GM20000 (cell line): ENCODE data around the gene PHLDB1.
A peak's percentile ranks its signal among the peaks of the same experiment; 100 is the strongest.

Experiments
- DNase-seq: peaks from one replicate; pipeline ENCODE4 v3.0.0; 2012; ENCODE audit warnings: low spot score
- TF ChIP-seq, protein P1 (sequence below): IDR thresholded peaks from 2 replicates; pipeline ENCODE4 v1.5.1; 2012; ENCODE audit warnings: mild to moderate bottlenecking, control low read depth; ENCODE audit errors: extremely low read depth, missing control alignments

Gene PHLDB1

DNA sequence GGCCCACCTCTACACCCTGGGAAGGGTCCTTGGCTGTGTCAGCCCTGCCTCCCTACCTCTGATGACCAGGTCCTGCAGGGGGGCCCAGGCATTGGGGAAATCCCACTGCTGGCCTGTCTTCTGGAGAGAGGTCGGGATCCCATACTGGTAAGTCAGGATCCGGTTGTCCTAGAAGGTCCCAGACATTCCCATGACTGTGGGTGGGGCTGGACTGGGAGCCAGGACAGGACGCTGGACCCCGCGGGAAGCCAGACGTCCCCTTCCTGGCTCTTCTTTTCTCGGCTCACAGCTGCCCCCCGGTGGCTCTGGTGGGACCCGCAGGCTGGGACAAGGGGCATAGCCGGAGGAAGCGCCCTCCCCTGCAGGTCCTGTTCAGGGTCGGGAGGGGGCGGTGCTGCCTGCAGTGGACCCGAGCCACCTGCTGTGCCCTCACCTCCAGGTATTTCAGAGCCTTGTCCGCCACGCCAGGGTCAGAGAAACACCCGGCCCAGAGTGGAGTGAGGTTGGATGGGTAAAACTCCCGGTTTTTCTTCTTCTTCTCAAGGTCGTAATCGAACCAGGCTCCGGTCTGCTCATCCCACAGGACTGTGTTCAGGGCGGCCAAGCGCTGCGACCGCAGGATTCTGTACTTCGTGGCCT is 52.0 kb downstream of the PHLDB1 start:
- TF ChIP-seq, protein P1, sequence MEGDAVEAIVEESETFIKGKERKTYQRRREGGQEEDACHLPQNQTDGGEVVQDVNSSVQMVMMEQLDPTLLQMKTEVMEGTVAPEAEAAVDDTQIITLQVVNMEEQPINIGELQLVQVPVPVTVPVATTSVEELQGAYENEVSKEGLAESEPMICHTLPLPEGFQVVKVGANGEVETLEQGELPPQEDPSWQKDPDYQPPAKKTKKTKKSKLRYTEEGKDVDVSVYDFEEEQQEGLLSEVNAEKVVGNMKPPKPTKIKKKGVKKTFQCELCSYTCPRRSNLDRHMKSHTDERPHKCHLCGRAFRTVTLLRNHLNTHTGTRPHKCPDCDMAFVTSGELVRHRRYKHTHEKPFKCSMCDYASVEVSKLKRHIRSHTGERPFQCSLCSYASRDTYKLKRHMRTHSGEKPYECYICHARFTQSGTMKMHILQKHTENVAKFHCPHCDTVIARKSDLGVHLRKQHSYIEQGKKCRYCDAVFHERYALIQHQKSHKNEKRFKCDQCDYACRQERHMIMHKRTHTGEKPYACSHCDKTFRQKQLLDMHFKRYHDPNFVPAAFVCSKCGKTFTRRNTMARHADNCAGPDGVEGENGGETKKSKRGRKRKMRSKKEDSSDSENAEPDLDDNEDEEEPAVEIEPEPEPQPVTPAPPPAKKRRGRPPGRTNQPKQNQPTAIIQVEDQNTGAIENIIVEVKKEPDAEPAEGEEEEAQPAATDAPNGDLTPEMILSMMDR, result peak; percentile 97
- DNase-seq, result peak; percentile 89

DNA sequence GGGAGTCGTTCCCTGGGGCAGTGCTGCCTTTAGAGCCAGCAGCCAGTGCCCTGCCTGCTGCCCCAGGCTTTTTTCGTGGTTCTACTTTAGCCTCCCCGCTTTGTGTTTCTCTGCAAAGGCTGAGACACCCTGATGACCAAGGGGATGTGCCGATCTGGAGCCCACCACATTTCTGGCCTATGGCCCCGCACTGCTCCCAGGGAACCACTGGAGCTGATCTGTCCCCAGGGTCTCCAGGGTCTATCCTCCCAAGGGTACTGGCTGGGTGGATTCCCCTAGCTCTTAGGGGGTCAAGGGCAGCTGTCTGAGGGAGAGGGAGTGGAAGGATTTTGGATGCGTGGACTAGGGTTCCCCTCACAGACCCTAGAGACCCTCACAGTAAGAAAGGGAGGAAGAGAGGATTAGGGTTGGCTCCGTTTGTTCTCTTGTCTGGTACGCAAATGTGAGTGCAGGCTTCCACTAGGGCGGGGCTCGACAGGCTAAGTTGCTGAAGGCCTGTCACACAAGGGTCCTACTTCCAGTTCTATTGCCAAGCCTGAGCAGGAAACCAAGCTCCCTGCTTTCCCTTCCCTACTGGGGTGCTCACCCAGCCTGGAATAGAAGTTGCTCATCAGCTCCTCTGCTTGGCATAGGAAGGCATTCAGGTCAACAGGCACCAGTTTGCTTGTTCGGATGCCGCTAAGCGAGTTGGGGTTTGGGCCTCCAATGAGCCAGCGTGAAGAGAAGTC is 52.7 kb downstream of the PHLDB1 start:
- DNase-seq, result no peak
- TF ChIP-seq, protein P1, result no peak

DNA sequence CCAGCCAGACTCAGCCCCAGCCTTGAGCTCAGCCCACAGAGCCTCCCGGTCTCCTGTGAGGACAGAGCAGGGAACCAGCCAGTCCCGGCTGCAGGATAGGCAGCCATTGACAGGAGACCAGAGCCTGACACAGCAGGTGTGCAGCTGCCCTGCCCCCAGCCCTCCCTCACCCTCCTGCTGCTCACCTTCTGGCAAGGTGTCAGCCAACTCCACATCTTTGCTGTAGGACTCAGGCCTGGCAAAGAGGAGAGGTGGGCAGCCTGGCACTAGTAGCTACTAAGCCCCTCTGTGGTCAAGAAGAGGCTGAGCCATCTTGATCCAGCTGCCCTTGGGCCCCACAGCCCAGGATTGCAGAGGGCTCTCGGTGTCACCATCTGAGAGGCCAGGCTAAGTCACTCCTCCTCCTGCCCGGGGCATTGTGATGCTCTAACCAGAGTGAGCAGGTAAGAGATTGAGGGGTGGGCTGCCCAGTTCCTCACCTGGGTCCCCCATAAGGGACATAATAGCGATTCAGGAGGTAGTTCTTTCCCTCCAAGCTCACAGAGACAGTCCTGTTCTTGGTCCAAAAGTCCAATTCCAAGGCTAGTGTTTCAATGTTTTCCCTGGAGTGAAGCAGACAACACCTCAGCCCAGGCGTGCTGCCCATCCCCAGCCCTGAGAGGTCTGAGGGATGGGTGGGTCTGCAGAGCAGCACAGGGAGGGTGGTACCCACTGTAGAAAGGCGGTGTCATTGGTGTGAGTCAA is 53.4 kb downstream of the PHLDB1 start:
- DNase-seq, result no peak
- TF ChIP-seq, protein P1, result no peak

DNA sequence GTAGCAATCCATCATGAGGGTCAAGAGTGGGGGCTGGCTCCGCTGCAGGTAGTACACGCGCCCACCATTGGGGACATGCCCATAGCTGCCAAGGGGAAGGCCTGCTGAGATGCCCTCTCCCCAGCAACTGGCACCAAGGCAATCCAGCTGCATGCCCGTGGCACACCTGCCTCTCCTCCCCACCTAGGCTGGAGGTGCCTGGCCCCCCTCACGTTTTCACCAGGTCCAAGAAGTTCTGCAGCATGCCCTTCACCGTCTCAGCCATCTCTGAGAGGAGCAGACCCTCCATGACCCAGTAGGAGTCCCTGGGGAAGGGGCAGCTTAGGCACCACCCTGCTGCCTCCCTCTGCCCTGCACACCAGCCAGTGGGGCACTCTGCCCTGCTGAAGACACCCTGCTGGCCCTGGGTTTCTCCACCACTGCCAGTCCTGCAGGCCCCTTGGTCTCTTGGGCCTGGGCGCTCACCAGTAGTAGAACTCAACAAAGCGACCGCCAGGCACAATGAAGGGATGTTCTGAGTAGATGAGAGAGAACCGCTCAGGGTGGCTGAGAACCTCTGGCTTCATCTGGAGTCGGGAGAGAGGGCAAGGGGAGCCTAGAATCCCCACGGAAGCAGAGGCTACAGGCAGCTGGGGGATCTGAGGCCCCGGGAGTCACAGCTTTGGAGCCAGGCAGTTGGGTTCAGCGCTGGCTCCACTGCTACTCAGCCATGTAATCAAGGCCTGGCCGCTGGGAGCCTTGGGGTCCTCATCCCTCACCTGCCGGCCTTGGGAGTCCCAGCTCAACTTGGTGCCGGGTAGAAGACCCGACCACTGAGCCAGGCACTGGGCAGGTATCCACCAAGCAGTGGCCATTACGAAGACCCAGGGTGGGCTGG is 54.2 kb downstream of the PHLDB1 start:
- no peak for DNase-seq
- TF ChIP-seq, protein P1, result no peak

DNA sequence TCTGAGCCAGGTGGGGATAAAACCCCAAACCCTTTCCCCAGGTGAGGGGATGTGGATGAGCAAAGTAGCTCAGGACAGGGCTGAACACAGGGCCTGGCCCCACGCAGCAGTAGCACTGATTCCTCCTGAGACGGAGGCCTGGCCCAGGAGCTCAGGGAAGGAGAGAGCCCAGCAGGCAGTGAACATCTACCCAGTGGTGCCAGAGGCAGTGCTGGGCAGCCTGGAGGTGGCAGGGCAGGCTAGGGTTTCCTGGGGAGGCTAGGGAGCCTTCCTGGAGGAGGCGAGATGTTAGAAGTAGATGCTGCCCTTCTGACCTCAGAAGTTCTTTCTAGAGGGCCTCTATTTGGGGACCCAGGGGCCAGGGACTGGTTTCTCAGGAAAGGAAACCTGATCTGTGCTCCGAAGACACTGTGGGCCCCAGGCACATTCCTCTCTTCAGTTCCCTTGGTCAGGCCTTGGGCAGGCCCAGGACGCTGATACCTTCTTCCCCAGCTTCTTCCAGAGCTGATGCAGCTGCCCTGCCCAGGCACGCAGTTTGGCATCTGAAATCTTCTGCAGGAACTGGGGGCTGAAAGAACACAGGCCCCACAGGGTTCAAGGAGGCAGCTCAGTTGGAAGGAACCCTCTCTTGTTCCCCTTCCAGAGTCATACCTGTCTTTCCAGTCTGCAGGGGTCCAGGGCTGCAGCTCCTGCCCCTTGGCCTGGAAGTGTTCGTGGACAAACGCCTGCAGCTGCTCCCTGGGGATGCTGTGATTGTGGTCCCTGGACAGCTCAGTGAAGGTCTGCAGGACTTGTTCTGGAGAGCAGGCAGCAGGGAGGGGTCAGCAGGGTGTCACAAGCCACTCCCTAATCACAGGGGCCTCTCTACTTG is 55.2 kb downstream of the PHLDB1 start:
- TF ChIP-seq, protein P1, result no peak
- DNase-seq, result no peak

DNA sequence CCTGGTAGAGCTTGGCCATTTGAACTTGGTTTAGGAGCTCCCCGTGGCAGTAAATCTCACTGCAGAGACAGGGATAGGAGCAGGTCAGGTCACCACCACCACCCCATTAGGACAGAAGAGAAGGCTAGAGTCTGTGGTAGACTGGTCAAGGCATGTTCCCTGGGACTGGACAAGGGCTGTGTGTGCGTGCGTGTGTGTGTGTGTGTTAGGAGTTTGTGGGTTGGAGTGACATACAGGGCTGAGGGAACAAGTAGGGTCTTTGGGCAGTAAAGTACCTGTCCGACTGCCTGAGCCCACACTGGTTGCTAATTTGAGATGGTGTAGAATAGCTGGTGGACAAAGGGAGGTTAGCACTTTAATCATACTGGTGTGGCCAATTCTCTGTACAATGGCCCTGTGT is 56.0 kb downstream of the PHLDB1 start:
- DNase-seq, result no peak
- TF ChIP-seq, protein P1, result no peak
